Gastrocnemius medialis (tissue), 4 donors: ENCODE data around the gene TSPAN10.

Source experiments
- CTCF ChIP-seq, 5 experiments: fragments of 450-650 bp in 3 of 5; fragments of 200-600 bp in 2 of 5; sonication (generic) in 2 of 5; IDR thresholded peaks in 4 of 5; conservative IDR thresholded peaks in 1 of 5; 1 replicate in 4 of 5; 2 replicates in 1 of 5; pipeline ENCODE4 v1.5.1; 2016 to 2019; ENCODE audit warnings: antibody characterized with exemption in 5 of 5, mild to moderate bottlenecking in 3 of 5, moderate library complexity in 3 of 5
- POLR2A ChIP-seq, 2 donors: fragments of 450-650 bp; IDR thresholded peaks; one replicate each; pipeline ENCODE4 v1.6.1; 2017; ENCODE audit warnings: antibody characterized with exemption in 2 of 2, mild to moderate bottlenecking in 2 of 2, moderate library complexity in 2 of 2

GRCh38 chr17:81694810-81695209 lies 57.8 kb downstream of the TSPAN10 start:
- TF ChIP-seq CTCF (IDR thresholded peaks at IDR 0.05 in 4 of 5, conservative IDR thresholded peaks at IDR 0.05 in 1 of 5) (no peak), POLR2A (IDR thresholded peaks at IDR 0.05) (no peak)
